ENCODE results near the gene DNAAF1.

Gene DNAAF1

DNA sequence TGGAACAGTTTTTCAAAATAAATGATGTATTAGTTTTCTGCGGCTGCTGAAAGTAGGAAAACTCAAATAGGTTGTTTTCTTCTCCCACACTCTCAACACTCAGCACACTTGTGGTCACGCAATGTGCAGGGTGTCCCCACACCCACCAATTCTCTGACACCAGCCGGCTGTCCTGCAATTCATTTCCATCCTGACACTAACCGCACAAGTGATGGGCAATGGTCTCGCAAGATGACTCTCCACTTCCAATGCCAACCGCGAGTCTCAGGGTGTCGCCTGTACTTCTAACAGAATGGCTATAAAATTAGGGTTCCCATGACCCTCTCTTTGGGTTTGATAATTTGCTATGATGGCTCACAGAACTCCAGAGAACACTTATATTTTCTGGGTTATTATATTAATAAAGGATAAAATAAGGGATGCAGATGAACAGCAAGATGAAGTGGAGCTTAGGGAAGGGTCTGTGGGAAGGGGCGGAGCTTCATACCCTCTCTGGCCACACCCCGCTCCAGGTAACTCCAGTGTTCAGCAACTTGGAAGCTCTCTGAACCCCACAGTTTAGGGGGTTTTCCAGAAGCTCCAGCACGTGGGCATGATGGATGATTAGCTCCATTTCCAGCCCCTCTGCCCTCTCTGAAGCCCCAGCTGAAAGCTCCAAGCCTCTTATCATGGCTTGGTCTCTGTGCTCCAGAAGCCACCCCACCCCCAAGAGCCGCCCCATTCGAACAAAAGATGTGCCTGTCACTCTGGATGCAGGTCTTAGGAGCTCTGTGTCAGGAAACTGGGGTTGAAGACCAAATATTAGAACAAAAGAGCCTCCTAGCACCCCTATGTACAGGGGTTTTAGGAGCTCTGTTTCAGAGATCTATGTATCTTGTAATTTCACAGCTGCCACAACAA lies 21.9 kb downstream of the DNAAF1 start:
- no peak overlapping the region for H3K4me3 ChIP-seq (ENCODE audit: low read depth, low read length)
- in situ Hi-C loops (cut with HindIII; ENCODE audit: low pct_ligation_motif_present, low sequenced_read_pairs) = no loop called here
- no peaks in the 10 kb centered on the region for H3K36me3 ChIP-seq (replicated peaks)
- TF ChIP-seq, protein P1, sequence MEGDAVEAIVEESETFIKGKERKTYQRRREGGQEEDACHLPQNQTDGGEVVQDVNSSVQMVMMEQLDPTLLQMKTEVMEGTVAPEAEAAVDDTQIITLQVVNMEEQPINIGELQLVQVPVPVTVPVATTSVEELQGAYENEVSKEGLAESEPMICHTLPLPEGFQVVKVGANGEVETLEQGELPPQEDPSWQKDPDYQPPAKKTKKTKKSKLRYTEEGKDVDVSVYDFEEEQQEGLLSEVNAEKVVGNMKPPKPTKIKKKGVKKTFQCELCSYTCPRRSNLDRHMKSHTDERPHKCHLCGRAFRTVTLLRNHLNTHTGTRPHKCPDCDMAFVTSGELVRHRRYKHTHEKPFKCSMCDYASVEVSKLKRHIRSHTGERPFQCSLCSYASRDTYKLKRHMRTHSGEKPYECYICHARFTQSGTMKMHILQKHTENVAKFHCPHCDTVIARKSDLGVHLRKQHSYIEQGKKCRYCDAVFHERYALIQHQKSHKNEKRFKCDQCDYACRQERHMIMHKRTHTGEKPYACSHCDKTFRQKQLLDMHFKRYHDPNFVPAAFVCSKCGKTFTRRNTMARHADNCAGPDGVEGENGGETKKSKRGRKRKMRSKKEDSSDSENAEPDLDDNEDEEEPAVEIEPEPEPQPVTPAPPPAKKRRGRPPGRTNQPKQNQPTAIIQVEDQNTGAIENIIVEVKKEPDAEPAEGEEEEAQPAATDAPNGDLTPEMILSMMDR (IDR thresholded peaks at IDR 0.05; ENCODE audit: low read depth, low read length, missing control alignments) = no peak
- peaks cover 10% of the 10 kb centered on the region for H3K27me3 ChIP-seq (replicated peaks)
- no peak overlapping the region for H3K27ac ChIP-seq
- no peak for DNase-seq

DNA sequence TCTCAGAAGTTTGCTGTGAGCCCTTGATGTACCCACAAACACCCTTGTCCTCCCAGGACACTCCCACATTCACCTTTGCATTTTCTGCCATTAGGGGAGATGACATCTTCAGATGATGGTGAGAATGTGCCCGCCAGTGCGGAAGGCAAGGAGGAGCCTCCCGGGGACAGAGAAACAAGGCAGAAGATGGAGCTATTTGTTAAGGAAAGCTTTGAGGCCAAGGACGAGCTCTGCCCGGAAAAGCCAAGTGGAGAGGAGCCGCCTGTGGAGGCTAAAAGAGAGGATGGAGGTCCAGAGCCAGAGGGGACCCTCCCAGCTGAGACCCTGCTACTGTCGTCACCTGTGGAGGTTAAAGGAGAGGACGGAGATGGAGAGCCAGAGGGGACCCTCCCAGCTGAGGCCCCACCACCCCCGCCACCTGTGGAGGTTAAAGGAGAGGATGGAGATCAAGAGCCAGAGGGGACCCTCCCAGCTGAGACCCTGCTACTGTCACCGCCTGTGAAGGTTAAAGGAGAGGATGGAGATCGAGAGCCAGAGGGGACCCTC lies 24.7 kb downstream of the DNAAF1 start:
- no peaks in the 10 kb centered on the region for H3K36me3 ChIP-seq (replicated peaks)
- in situ Hi-C loops (cut with HindIII; ENCODE audit: low pct_ligation_motif_present, low sequenced_read_pairs) = no loop called here
- TF ChIP-seq, protein P1 (IDR thresholded peaks at IDR 0.05; ENCODE audit: low read depth, low read length, missing control alignments) = no peak
- H3K4me3 ChIP-seq (ENCODE audit: low read depth, low read length) = no peak overlapping the region
- no peak for DNase-seq
- peaks cover 8% of the 10 kb centered on the region for H3K27me3 ChIP-seq (replicated peaks)
- no peak overlapping the region for H3K27ac ChIP-seq

DNA sequence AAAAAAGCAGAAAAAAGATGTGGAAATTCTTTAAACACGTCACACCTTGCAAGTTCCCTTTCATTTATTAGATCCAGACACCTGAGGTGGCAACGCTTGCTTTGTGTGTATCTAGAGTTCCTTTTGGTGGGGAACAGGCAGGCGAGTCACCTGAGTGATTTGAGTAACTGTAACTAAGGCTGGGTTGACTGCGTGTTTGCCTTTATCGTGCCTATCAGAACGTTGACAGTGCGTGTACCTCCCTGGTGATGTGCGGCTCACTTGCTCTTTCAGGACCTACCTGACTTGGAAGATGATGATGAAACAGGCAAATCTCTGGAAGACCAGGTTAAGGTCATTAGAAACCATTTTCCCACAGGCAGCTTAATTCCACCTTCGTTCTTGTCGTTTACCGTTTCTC lies 29.3 kb downstream of the DNAAF1 start:
- Histone ChIP-seq H3K4me3 (ENCODE audit: low read depth, low read length) (no peak overlapping the region), H3K36me3 (replicated peaks) (peaks cover 9% of the 10 kb centered on the region), H3K27ac (no peak overlapping the region), H3K27me3 (replicated peaks) (peaks cover 2% of the 10 kb centered on the region)
- TF ChIP-seq, protein P1 (IDR thresholded peaks at IDR 0.05; ENCODE audit: low read depth, low read length, missing control alignments) = no peak
- in situ Hi-C loops (cut with HindIII; ENCODE audit: low pct_ligation_motif_present, low sequenced_read_pairs) = no loop called here
- DNase-seq = no peak

DNA sequence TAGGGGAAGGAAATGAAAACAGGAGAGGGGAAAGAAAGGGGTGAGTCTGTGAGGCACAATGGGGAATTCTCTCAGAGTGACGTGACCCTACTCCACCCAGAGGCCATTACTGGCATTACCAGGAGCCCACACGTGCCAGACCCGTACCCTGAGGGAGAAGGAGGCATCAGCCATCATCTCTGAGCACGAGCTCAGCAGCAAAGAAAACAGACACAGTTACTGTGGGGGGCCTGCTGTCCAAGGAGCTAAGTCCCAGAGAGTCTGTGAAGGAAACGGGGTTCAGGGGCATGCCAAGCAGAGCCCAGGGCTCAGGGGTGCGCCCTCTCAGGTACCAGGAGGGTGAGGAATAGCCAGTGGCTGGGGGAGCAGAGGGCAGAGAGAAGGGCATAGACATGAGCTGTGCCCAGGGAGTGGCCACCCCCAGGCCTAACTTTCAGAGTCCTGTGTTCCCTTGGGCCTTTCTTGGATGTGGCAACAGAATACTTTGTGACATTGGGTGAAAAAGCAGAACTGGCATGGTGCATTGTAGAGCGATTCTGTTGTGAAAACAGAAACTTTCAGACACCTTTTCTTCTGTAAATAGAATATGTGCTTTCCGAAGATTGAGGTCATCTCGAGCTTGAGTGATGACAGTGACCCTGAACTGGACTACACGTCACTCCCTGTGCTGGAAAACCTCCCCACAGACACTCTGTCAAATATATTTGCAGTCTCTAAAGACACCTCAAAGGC lies 30.4 kb downstream of the DNAAF1 start:
- TF ChIP-seq, protein P1 (IDR thresholded peaks at IDR 0.05; ENCODE audit: low read depth, low read length, missing control alignments) = peak; percentile 71
- in situ Hi-C loops (cut with HindIII; ENCODE audit: low pct_ligation_motif_present, low sequenced_read_pairs) = no loop called here
- Histone ChIP-seq H3K27me3 (replicated peaks) (no peaks in the 10 kb centered on the region), H3K27ac (no peak overlapping the region), H3K36me3 (replicated peaks) (peaks cover 17% of the 10 kb centered on the region), H3K4me3 (ENCODE audit: low read depth, low read length) (no peak overlapping the region)
- peak; percentile 47 for DNase-seq

DNA sequence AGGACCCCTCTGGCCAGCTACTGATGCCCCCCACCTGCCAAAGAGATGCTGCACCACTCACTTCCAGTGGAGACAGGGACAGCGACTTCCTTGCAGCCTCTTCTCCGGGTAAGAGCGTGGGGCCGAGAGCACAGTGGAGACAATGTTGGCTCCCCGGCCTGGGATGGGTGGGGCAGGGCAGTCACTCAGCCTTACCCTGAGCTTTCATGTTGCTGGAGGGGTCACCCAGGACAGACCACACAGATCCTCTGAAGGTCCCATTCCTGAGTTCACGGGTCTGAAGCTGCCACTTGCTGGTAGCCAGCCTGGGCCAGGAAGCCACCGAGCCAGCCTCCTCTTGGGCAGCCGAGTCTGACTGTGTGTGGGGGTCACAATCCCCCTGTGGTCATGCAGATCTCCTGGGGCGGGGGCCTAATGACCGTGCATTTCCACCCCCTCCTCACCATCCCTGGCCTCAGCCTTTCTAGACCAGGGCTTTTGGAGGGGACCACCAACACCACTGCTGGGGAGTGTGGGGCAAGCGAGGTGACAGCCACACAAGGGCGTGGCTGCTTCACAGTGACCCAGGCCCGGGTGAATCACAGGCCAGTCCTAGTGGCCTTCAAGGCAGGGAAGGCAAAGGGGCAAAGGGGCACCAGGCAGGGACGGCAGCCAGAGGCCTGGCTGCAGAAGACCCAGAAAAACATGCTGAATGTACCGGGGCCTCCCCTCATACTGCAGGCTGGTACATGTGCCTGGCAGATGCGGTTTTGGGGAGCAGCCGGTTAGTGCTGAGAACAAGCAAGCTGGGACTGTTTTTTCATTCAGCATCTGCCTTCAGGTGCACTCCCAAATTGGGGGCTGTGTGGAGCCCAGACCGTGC lies 31.3 kb downstream of the DNAAF1 start:
- Histone ChIP-seq H3K36me3 (replicated peaks) (peaks cover 23% of the 10 kb centered on the region), H3K27ac (peak overlapping the region; percentile 42), H3K27me3 (replicated peaks) (no peaks in the 10 kb centered on the region), H3K4me3 (ENCODE audit: low read depth, low read length) (no peak overlapping the region)
- in situ Hi-C loops (cut with HindIII; ENCODE audit: low pct_ligation_motif_present, low sequenced_read_pairs) = no loop called here
- DNase-seq = no peak
- TF ChIP-seq, protein P1 (IDR thresholded peaks at IDR 0.05; ENCODE audit: low read depth, low read length, missing control alignments) = no peak

Measured in brain microvascular endothelial cell (primary cell).